MM.1S (cell line): Measurements from ENCODE around the gene PLPP3.

Experiments
- DNase-seq: peaks from one replicate; pipeline ENCODE4 v3.0.0-alpha.2; 2015
- H2AFZ ChIP-seq: fragments of 300-600 bp; sonication (generic); 2 replicates; pipeline ENCODE4 v1.6.0; 2016; ENCODE audit warnings: antibody characterized with exemption, low read length
- H3F3A ChIP-seq: fragments of 300-600 bp; sonication (generic); 2 replicates; pipeline ENCODE4 v1.6.1; 2016; ENCODE audit warnings: mild to moderate bottlenecking, antibody characterized with exemption, low read length, moderate library complexity, mixed read lengths; ENCODE audit not compliant: insufficient read depth
- H3K27ac ChIP-seq: fragments of 300-600 bp; sonication (generic); 2 replicates; pipeline ENCODE4 v1.5.1; 2016; ENCODE audit warnings: mild to moderate bottlenecking, low read length
- H3K27me3 ChIP-seq: fragments of 300-600 bp; sonication (generic); replicated peaks from 2 replicates; pipeline ENCODE4 v1.6.0; 2016; ENCODE audit warnings: low read length; ENCODE audit not compliant: insufficient read depth
- H3K36me3 ChIP-seq: fragments of 300-600 bp; sonication (generic); replicated peaks from 2 replicates; pipeline ENCODE4 v1.6.1; 2016; ENCODE audit warnings: mild to moderate bottlenecking, low read length, mixed read lengths; ENCODE audit not compliant: insufficient read depth
- H3K4me1 ChIP-seq: fragments of 300-600 bp; sonication (generic); 2 replicates; pipeline ENCODE4 v1.6.1; 2016; ENCODE audit warnings: low read length, mixed read lengths
- H3K4me2 ChIP-seq: fragments of 300-600 bp; sonication (generic); 2 replicates; pipeline ENCODE4 v1.6.0; 2016; ENCODE audit warnings: low read depth, low read length
- H3K4me3 ChIP-seq: fragments of 300-600 bp; sonication (generic); 2 replicates; pipeline ENCODE4 v1.5.1; 2016; ENCODE audit warnings: low read length, mixed read lengths
- H3K79me2 ChIP-seq: fragments of 300-600 bp; sonication (generic); 2 replicates; pipeline ENCODE4 v1.6.1; 2016; ENCODE audit warnings: mixed run types, low read length, mixed read lengths
- H3K9ac ChIP-seq: fragments of 300-600 bp; sonication (generic); 2 replicates; pipeline ENCODE4 v1.6.1; 2016; ENCODE audit warnings: low read length, mixed read lengths
- H3K9me2 ChIP-seq: fragments of 300-600 bp; sonication (generic); replicated peaks from 2 replicates; pipeline ENCODE4 v1.6.1; 2016; ENCODE audit warnings: mild to moderate bottlenecking, low read length, mixed read lengths; ENCODE audit not compliant: insufficient read depth
- H3K9me3 ChIP-seq: fragments of 300-600 bp; sonication (generic); replicated peaks from 2 replicates; pipeline ENCODE4 v1.6.1; 2016; ENCODE audit warnings: mild to moderate bottlenecking, low read length, mixed read lengths; ENCODE audit not compliant: insufficient read depth
- H4K20me1 ChIP-seq: fragments of 300-600 bp; sonication (generic); 2 replicates; pipeline ENCODE4 v1.6.1; 2016; ENCODE audit warnings: mild to moderate bottlenecking, low read length, moderate library complexity, mixed read lengths; ENCODE audit not compliant: insufficient read depth
- EZH2 ChIP-seq: fragments of 300-600 bp; sonication (generic); optimal IDR thresholded peaks from 2 replicates; pipeline ENCODE3; 2017; ENCODE audit warnings: low read depth, mild to moderate bottlenecking, antibody characterized with exemption, low read length, mixed read lengths
- EZH2phosphoT487 ChIP-seq: fragments of 300-600 bp; sonication (generic); IDR thresholded peaks from 2 replicates; pipeline ENCODE4 v1.6.1; 2018; ENCODE audit warnings: antibody characterized with exemption, low read length
- TF ChIP-seq, protein P1 (sequence below): fragments of 300-600 bp; sonication (generic); IDR thresholded peaks from 2 replicates; pipeline ENCODE4 v1.5.1; 2016; ENCODE audit warnings: antibody characterized with exemption, low read length, mixed read lengths

PLPP3 gene

GRCh38 chr1:56533621-56534020 lies 45.7 kb downstream of the PLPP3 start:
- Histone ChIP-seq H3K9ac (no peak overlapping the region), H2AFZ (no peak overlapping the region), H3K4me3 (no peak overlapping the region), H3K27ac (no peak overlapping the region), H3K4me2 (no peak overlapping the region), H3K9me3 (no peaks in the 10 kb centered on the region), H3K79me2 (no peaks in the 10 kb centered on the region), H3K9me2 (no peaks in the 10 kb centered on the region), H3K36me3 (no peaks in the 10 kb centered on the region), H3F3A (no peaks in the 10 kb centered on the region), H4K20me1 (no peaks in the 10 kb centered on the region), H3K27me3 (peaks cover 10% of the 10 kb centered on the region; the same call in 1 of the 2 replicates), H3K4me1 (0 out of 2 replicates have a peak, but pooled peaks cover under 1% of the 10 kb centered on the region)
- TF ChIP-seq EZH2phosphoT487 (no peak), EZH2 (no peak)
- TF ChIP-seq, protein P1, sequence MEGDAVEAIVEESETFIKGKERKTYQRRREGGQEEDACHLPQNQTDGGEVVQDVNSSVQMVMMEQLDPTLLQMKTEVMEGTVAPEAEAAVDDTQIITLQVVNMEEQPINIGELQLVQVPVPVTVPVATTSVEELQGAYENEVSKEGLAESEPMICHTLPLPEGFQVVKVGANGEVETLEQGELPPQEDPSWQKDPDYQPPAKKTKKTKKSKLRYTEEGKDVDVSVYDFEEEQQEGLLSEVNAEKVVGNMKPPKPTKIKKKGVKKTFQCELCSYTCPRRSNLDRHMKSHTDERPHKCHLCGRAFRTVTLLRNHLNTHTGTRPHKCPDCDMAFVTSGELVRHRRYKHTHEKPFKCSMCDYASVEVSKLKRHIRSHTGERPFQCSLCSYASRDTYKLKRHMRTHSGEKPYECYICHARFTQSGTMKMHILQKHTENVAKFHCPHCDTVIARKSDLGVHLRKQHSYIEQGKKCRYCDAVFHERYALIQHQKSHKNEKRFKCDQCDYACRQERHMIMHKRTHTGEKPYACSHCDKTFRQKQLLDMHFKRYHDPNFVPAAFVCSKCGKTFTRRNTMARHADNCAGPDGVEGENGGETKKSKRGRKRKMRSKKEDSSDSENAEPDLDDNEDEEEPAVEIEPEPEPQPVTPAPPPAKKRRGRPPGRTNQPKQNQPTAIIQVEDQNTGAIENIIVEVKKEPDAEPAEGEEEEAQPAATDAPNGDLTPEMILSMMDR: no peak
- DNase-seq: no peak

DNA sequence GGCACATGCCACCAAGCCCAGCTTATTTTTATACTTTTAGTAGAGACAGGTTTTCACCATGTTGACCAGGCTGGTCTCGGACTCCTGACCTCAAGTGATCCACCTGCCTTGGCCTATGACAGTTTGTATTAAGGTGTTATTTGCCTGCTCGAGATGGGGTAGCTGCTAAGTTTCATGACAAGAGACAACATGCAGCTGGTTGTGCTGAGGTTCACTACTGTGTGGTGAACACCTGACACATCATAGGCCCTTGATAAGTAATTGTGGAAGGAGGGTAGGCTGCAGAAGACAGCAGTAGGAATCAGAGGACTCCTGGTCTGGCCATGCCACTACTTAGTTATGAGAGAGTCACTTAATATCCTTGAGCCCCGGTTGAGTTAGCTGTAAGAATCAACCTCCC lies 46.2 kb downstream of the PLPP3 start:
- no peak overlapping the region for H3K27ac ChIP-seq
- no peaks in the 10 kb centered on the region for H3K79me2 ChIP-seq
- no peak for DNase-seq
- no peaks in the 10 kb centered on the region for H3F3A ChIP-seq
- H3K27me3 ChIP-seq: peaks cover 14% of the 10 kb centered on the region; the same call in 1 of the 2 replicates
- no peaks in the 10 kb centered on the region for H4K20me1 ChIP-seq
- no peak overlapping the region for H3K9ac ChIP-seq
- H3K4me1 ChIP-seq: peaks cover 4% of the 10 kb centered on the region; the same call in 1 of the 2 replicates
- no peak overlapping the region for H3K4me3 ChIP-seq
- H3K36me3 ChIP-seq: no peaks in the 10 kb centered on the region
- H3K9me3 ChIP-seq: no peaks in the 10 kb centered on the region
- no peaks in the 10 kb centered on the region for H3K9me2 ChIP-seq
- no peak overlapping the region for H2AFZ ChIP-seq
- TF ChIP-seq EZH2phosphoT487 (no peak), EZH2 (no peak)
- TF ChIP-seq, protein P1: no peak
- H3K4me2 ChIP-seq: no peak overlapping the region

DNA sequence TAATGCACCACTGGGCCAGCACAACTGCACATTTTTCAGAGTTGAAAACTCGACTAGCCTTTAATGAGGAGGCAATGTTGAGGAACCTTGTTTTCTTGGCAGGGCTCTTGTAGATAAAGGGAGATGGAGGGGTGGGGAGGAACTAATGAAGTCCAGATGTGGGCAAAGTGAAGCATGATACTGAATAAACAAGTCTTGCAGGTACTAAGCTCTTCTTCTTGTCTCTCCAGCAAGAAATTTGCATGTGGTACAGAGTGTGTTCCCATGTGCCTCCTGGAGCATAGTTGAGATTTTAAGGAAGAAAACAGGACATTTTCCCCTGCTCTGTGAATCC lies 47.0 kb downstream of the PLPP3 start:
- Histone ChIP-seq H3K27me3 (peaks cover 22% of the 10 kb centered on the region; the same call in 1 of the 2 replicates), H3K27ac (no peak overlapping the region), H2AFZ (no peak overlapping the region), H3K9ac (no peak overlapping the region), H3K4me2 (no peak overlapping the region), H3K4me1 (peaks cover 13% of the 10 kb centered on the region), H3F3A (no peaks in the 10 kb centered on the region), H3K9me2 (no peaks in the 10 kb centered on the region), H3K79me2 (no peaks in the 10 kb centered on the region), H3K9me3 (no peaks in the 10 kb centered on the region), H3K4me3 (no peak overlapping the region), H4K20me1 (no peaks in the 10 kb centered on the region), H3K36me3 (no peaks in the 10 kb centered on the region)
- DNase-seq: no peak
- no peak for TF ChIP-seq EZH2phosphoT487
- TF ChIP-seq, protein P1: no peak
